ENCODE data around the gene MRPS18C. TPM values are rescaled to one million over a fixed set of nuclear protein-coding genes. Genes with fewer than 3 reads are reported as not detected.

MRPS18C gene
- total and polyA plus RNA-seq, 9 of the 15 experiments (the other 6 are each of a cell fraction or from before 2014, with no cell fraction given), result 54.3 to 390 (median 138) TPM

DNA sequence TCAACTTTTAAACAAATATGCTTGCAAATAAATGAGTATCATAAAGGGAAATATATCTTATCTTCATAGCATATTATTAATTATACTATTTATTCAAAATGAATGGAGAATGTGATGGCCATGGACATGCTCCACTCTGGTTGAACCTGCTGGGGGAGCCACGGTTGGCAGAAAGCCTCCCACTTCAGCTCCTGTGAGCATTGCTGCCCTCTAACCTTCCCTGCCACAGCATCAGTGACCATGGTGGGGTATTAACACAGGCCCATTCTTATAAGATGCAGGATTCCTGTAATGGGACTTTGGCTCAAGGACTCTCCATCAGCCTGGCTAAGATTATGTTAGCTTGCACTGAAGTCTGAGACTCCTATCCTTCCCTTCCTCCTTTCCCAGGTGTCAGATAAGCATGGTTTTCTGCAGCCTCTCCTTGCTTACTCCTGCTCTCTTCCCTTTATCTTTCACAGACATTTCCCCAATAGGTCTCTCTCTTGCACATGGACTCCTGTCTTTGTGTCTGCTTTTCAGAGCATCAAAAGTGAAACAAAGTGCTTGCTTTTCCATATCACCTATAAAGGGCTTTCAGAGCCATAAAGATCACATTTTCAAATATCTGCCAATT is 34.0 kb downstream of the MRPS18C start (continued):
- no peak for TF ChIP-seq ZBTB26 (CRISPR knock-in tag; IDR thresholded peaks at IDR 0.05)
- no peak for TF ChIP-seq ETV6 (IDR thresholded peaks at IDR 0.05; ENCODE audit: borderline replicate concordance in 1 of 2, low read depth in 2 of 2, low read length in 1 of 2)
- no peak for TF ChIP-seq ETV6 (CRISPR knock-in tag; IDR thresholded peaks at IDR 0.05; ENCODE audit: borderline replicate concordance)
- TF ChIP-seq, protein P1, sequence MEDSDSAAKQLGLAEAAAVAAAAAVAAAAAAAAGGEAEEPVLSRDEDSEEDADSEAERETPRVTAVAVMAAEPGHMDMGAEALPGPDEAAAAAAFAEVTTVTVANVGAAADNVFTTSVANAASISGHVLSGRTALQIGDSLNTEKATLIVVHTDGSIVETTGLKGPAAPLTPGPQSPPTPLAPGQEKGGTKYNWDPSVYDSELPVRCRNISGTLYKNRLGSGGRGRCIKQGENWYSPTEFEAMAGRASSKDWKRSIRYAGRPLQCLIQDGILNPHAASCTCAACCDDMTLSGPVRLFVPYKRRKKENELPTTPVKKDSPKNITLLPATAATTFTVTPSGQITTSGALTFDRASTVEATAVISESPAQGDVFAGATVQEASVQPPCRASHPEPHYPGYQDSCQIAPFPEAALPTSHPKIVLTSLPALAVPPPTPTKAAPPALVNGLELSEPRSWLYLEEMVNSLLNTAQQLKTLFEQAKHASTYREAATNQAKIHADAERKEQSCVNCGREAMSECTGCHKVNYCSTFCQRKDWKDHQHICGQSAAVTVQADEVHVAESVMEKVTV (CRISPR knock-in tag; IDR thresholded peaks at IDR 0.05), result no peak
- TF ChIP-seq, protein P2, sequence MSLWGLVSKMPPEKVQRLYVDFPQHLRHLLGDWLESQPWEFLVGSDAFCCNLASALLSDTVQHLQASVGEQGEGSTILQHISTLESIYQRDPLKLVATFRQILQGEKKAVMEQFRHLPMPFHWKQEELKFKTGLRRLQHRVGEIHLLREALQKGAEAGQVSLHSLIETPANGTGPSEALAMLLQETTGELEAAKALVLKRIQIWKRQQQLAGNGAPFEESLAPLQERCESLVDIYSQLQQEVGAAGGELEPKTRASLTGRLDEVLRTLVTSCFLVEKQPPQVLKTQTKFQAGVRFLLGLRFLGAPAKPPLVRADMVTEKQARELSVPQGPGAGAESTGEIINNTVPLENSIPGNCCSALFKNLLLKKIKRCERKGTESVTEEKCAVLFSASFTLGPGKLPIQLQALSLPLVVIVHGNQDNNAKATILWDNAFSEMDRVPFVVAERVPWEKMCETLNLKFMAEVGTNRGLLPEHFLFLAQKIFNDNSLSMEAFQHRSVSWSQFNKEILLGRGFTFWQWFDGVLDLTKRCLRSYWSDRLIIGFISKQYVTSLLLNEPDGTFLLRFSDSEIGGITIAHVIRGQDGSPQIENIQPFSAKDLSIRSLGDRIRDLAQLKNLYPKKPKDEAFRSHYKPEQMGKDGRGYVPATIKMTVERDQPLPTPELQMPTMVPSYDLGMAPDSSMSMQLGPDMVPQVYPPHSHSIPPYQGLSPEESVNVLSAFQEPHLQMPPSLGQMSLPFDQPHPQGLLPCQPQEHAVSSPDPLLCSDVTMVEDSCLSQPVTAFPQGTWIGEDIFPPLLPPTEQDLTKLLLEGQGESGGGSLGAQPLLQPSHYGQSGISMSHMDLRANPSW (CRISPR knock-in tag; IDR thresholded peaks at IDR 0.05), result no peak
- 0 out of 2 replicates have a peak, but pooled peaks have one; percentile 32 for TF ChIP-seq MBD2 (IDR thresholded peaks at IDR 0.05; ENCODE audit: borderline replicate concordance, low read depth)
- TF ChIP-seq ASH1L (IDR thresholded peaks at IDR 0.05; ENCODE audit: borderline replicate concordance, low read depth, partially characterized antibody), result no peak
- TF ChIP-seq ATF7 (IDR thresholded peaks at IDR 0.05), result 0 out of 2 replicates have a peak, but pooled peaks have one; percentile 21
- no peak for TF ChIP-seq DNMT1 (IDR thresholded peaks at IDR 0.05)
- TF ChIP-seq, protein P3, sequence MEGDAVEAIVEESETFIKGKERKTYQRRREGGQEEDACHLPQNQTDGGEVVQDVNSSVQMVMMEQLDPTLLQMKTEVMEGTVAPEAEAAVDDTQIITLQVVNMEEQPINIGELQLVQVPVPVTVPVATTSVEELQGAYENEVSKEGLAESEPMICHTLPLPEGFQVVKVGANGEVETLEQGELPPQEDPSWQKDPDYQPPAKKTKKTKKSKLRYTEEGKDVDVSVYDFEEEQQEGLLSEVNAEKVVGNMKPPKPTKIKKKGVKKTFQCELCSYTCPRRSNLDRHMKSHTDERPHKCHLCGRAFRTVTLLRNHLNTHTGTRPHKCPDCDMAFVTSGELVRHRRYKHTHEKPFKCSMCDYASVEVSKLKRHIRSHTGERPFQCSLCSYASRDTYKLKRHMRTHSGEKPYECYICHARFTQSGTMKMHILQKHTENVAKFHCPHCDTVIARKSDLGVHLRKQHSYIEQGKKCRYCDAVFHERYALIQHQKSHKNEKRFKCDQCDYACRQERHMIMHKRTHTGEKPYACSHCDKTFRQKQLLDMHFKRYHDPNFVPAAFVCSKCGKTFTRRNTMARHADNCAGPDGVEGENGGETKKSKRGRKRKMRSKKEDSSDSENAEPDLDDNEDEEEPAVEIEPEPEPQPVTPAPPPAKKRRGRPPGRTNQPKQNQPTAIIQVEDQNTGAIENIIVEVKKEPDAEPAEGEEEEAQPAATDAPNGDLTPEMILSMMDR (IDR thresholded peaks at IDR 0.05 in 2 of 3, conservative IDR thresholded peaks at IDR 0.05 in 1 of 3; ENCODE audit: insufficient read depth in 2 of 3, low read depth in 1 of 3, low read length in 3 of 3), result peak; percentile 24 to 42 (median 37); a peak in 3 of 6 replicates
- TF ChIP-seq ZSCAN32 (CRISPR knock-in tag; IDR thresholded peaks at IDR 0.05), result no peak
- TF ChIP-seq, protein P4, sequence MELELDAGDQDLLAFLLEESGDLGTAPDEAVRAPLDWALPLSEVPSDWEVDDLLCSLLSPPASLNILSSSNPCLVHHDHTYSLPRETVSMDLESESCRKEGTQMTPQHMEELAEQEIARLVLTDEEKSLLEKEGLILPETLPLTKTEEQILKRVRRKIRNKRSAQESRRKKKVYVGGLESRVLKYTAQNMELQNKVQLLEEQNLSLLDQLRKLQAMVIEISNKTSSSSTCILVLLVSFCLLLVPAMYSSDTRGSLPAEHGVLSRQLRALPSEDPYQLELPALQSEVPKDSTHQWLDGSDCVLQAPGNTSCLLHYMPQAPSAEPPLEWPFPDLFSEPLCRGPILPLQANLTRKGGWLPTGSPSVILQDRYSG (tag; conservative IDR thresholded peaks at IDR 0.05; ENCODE audit: low read depth), result no peak
- no peak for TF ChIP-seq CBX3 (IDR thresholded peaks at IDR 0.05; ENCODE audit: borderline replicate concordance in 1 of 2, low read length in 2 of 2)
- no peak for TF ChIP-seq NFE2L1 (tag; IDR thresholded peaks at IDR 0.05; ENCODE audit: borderline replicate concordance, low read depth)
- TF ChIP-seq, protein P5, sequence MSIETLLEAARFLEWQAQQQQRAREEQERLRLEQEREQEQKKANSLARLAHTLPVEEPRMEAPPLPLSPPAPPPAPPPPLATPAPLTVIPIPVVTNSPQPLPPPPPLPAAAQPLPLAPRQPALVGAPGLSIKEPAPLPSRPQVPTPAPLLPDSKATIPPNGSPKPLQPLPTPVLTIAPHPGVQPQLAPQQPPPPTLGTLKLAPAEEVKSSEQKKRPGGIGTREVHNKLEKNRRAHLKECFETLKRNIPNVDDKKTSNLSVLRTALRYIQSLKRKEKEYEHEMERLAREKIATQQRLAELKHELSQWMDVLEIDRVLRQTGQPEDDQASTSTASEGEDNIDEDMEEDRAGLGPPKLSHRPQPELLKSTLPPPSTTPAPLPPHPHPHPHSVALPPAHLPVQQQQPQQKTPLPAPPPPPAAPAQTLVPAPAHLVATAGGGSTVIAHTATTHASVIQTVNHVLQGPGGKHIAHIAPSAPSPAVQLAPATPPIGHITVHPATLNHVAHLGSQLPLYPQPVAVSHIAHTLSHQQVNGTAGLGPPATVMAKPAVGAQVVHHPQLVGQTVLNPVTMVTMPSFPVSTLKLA (conservative IDR thresholded peaks at IDR 0.05), result peak; percentile 24 to 62; a peak in 2 of 4 replicates
